B cell (primary cell): Measurements from ENCODE around the gene ZNF524. TPM values are rescaled to one million over a fixed set of nuclear protein-coding genes. Genes with fewer than 3 reads are reported as not detected.

Experiments used
- ATAC-seq: fragments of 200-7000 bp; cut with Tn5 transposase; one replicate; pipeline ENCODE4 v1.10.0; 2021; ENCODE audit warnings: low read depth, mild to moderate bottlenecking, moderate number of reproducible peaks, moderate library complexity
- CTCF ChIA-PET: fragments of 350-600 bp; sonication (Branson Sonifier 250); formaldehyde crosslinking; loops from one replicate; lab custom pipeline; 2021; ENCODE audit warnings: antibody characterized with exemption, inconsistent platforms; lab: Charles Lee
- POLR2A ChIA-PET: fragments of 350-600 bp; sonication (Branson Sonifier 250); formaldehyde crosslinking; loops from one replicate; lab custom pipeline; 2021; ENCODE audit warnings: antibody characterized with exemption; lab: Charles Lee
- DNase-seq: peaks from one replicate; pipeline ENCODE4 v3.0.0; 2013
- H2AFZ ChIP-seq: 2 replicates; pipeline ENCODE4 v1.6.1; 2012; ENCODE audit warnings: mild to moderate bottlenecking, low read depth, low read length; ENCODE audit not compliant: insufficient read depth, poor library complexity, severe bottlenecking
- H3K27ac ChIP-seq, 2 donors: 1 replicate in 1 of 2; 2 replicates in 1 of 2; pipeline ENCODE4 v1.5.1; 2012 to 2013; ENCODE audit warnings: low read length in 2 of 2, mild to moderate bottlenecking in 2 of 2, moderate library complexity in 1 of 2
- H3K27me3 ChIP-seq, 4 experiments: fragments of 200-600 bp in 1 of 4; sonication (generic) in 1 of 4; replicated peaks in 1 of 4; 1 replicate in 2 of 4; 2 replicates in 2 of 4; pipeline versions ENCODE4 v1.6.1 to v1.7.0; 2013 to 2016; ENCODE audit warnings: low read length in 3 of 4, mild to moderate bottlenecking in 2 of 4, mixed read lengths in 1 of 4, moderate library complexity in 1 of 4; ENCODE audit not compliant: insufficient read depth in 4 of 4, control insufficient read depth in 3 of 4; ENCODE audit errors: control extremely low read depth in 1 of 4
- H3K36me3 ChIP-seq, 2 experiments: replicated peaks in 1 of 2; 1 replicate in 1 of 2; 2 replicates in 1 of 2; pipeline versions ENCODE4 v1.6.1 to v1.7.1; 2013; ENCODE audit warnings: low read length in 1 of 2; ENCODE audit not compliant: insufficient read depth in 2 of 2, control insufficient read depth in 1 of 2; ENCODE audit errors: control extremely low read depth in 1 of 2, extremely low read depth in 1 of 2
- H3K4me1 ChIP-seq, 2 donors: fragments of 200-600 bp in 1 of 2; sonication (generic) in 1 of 2; 1 replicate in 1 of 2; 2 replicates in 1 of 2; pipeline versions ENCODE4 v1.5.1 to v1.6.1; 2013 to 2017; ENCODE audit warnings: low read length in 2 of 2; ENCODE audit not compliant: control insufficient read depth in 2 of 2, insufficient read depth in 2 of 2
- H3K4me2 ChIP-seq: replicated peaks from 2 replicates; pipeline ENCODE3; 2012; ENCODE audit warnings: mild to moderate bottlenecking, low read depth, low read length; ENCODE audit not compliant: poor library complexity, severe bottlenecking
- H3K4me3 ChIP-seq, 5 experiments: fragments of 200-600 bp in 1 of 5; sonication (generic) in 1 of 5; 1 replicate in 3 of 5; 2 replicates in 2 of 5; pipeline versions ENCODE4 v1.5.1 to v1.7.0; 2011 to 2016; ENCODE audit warnings: low read length in 4 of 5, mild to moderate bottlenecking in 4 of 5, low read depth in 2 of 5, control low read depth in 1 of 5, moderate library complexity in 1 of 5; ENCODE audit not compliant: insufficient read depth in 1 of 5; ENCODE audit errors: control extremely low read depth in 1 of 5, extremely low read depth in 1 of 5
- H3K79me2 ChIP-seq: fragments of 200-600 bp; sonication (generic); one replicate; pipeline ENCODE4 v1.6.0; 2016; ENCODE audit warnings: low read length; ENCODE audit not compliant: control insufficient read depth, insufficient read depth
- H3K9ac ChIP-seq: fragments of 200-600 bp; sonication (generic); 2 replicates; pipeline ENCODE4 v1.6.1; 2017; ENCODE audit warnings: mild to moderate bottlenecking, low read length, moderate library complexity
- H3K9me3 ChIP-seq, 3 donors: one replicate each; pipeline versions ENCODE4 v1.6.1 to v1.7.1; 2013; ENCODE audit warnings: low read length in 2 of 3; ENCODE audit not compliant: control insufficient read depth in 2 of 3, insufficient read depth in 1 of 3; ENCODE audit errors: control extremely low read depth in 1 of 3
- H4K20me1 ChIP-seq: 2 replicates; pipeline ENCODE4 v1.6.0; 2012; ENCODE audit warnings: mild to moderate bottlenecking, low read length; ENCODE audit not compliant: insufficient read depth, control insufficient read depth, poor library complexity, severe bottlenecking
- H3K27ac Mint-ChIP-seq: one replicate; pipeline ENCODE4 v1.8.0; 2021; ENCODE audit warnings: mixed read lengths
- H3K27me3 Mint-ChIP-seq: one replicate; pipeline ENCODE4 v1.8.0; 2021; ENCODE audit warnings: mixed read lengths
- H3K4me1 Mint-ChIP-seq: one replicate; pipeline ENCODE4 v1.8.0; 2021; ENCODE audit warnings: mixed read lengths
- H3K4me3 Mint-ChIP-seq: one replicate; pipeline ENCODE4 v1.8.0; 2021; ENCODE audit warnings: mixed read lengths
- H3K9me3 Mint-ChIP-seq: one replicate; pipeline ENCODE4 v1.8.0; 2022; ENCODE audit warnings: mixed read lengths; ENCODE audit not compliant: insufficient read depth
- CTCF ChIP-seq: fragments of 200-600 bp; IDR thresholded peaks from one replicate; pipeline ENCODE4 v1.8.0; 2022; ENCODE audit warnings: antibody characterized with exemption, mild to moderate bottlenecking
- EZH2 ChIP-seq: IDR thresholded peaks from 2 replicates; pipeline ENCODE4 v1.6.1; 2012; ENCODE audit warnings: borderline replicate concordance, low read depth, mild to moderate bottlenecking, moderate library complexity, low read length; ENCODE audit not compliant: insufficient read depth, poor library complexity, severe bottlenecking
- WGBS: methylation state at CpG from one replicate; pipeline ENCODE4 v1.1.5; 2013; ENCODE audit warnings: missing lambda C conversion rate; ENCODE audit not compliant: insufficient coverage; 5-methylcytosine and 5-hydroxymethylcytosine counted together
- intact Hi-C: fragments of 100-400 bp; cut with micrococcal nuclease; formaldehyde crosslinking; loops from one replicate; pipeline ENCODE4 v1.10.0; 2022
- polyA plus RNA-seq: library from polyadenylated mRNA; depleted of rRNA; stranded (reverse); fragments of >200 nt; gene quantifications from 2 replicates; pipeline ENCODE4 v1.2.3, GENCODE V29; 2012
- total RNA-seq, 2 donors: library from RNA; stranded (reverse); fragments of 120-200 nt in 1 of 2; gene quantifications; 1 replicate in 1 of 2; 2 replicates in 1 of 2; pipeline versions ENCODE4 v1.2.3 to v1.2.4, GENCODE V29; 2013 to 2022

The ZNF524 gene
- total and polyA plus RNA-seq, 2 donors (not counting 1 experiment from before 2014, with no cell fraction given), result 23.8 to 27.4 TPM

- Histone ChIP-seq H3K27ac (no peak overlapping the region), H3K4me2 (no peak overlapping the region), H3K4me1 (no peaks in the 10 kb centered on the region), H3K9me3 (no peaks in the 10 kb centered on the region), H3K27me3 (no peaks in the 10 kb centered on the region), H3K36me3 (no peaks in the 10 kb centered on the region), H3K79me2 (no peaks in the 10 kb centered on the region), H3K9ac (no peak overlapping the region), H3K4me3 (no peak overlapping the region), H4K20me1 (no peaks in the 10 kb centered on the region), H2AFZ (no peak overlapping the region)
- no peak for ATAC-seq
- intact Hi-C loops, result no loop called here
- ChIA-PET CTCF (interaction anchor here (0.6 kb wide), 1 partner anchor 624 kb away, joined by 3 read pairs; no protein-coding TSS in a partner anchor), POLR2A (no interaction called here)
- Mint-ChIP-seq H3K27me3 (peaks cover 24% of the 10 kb centered on the region), H3K9me3 (no peaks in the 10 kb centered on the region), H3K27ac (no peak overlapping the region), H3K4me1 (peaks cover 2% of the 10 kb centered on the region), H3K4me3 (no peak overlapping the region)
- DNase-seq, result no peak
- TF ChIP-seq EZH2, result no peak
- WGBS, result 87% methylated on average over 8 of the region's 8 CpGs
These were observed 45.3 kb upstream of the ZNF524 start for GRCh38 chr19:55554741-55555152.

GRCh38 chr19:55559684-55560083, 40.4 kb upstream of the ZNF524 start:
- Histone ChIP-seq H4K20me1 (no peaks in the 10 kb centered on the region), H3K9me3 (peaks cover 2 to 12% (median 4%) of the 10 kb centered on the region in 3 donors), H3K4me3 (no peak overlapping the region), H2AFZ (no peak overlapping the region), H3K27me3 (peaks cover 0 to 6% (median 3%) of the 10 kb centered on the region in 4 experiments), H3K36me3 (no peaks in the 10 kb centered on the region), H3K79me2 (no peaks in the 10 kb centered on the region), H3K4me1 (no peaks in the 10 kb centered on the region), H3K9ac (no peak overlapping the region), H3K4me2 (no peak overlapping the region), H3K27ac (no peak overlapping the region)
- ATAC-seq, result no peak
- peaks cover 5% of the 10 kb centered on the region for H3K27me3 Mint-ChIP-seq
- no peak for TF ChIP-seq CTCF
- TF ChIP-seq EZH2, result no peak
- H3K4me1 Mint-ChIP-seq, result no peaks in the 10 kb centered on the region
- no peak overlapping the region for H3K4me3 Mint-ChIP-seq
- WGBS, result 95% methylated on average over 7 of the region's 9 CpGs
- H3K9me3 Mint-ChIP-seq, result no peaks in the 10 kb centered on the region
- POLR2A ChIA-PET, result interaction anchor here (0.6 kb wide), 1 partner anchor 12 kb away, joined by 3 read pairs; no protein-coding TSS in a partner anchor
- H3K27ac Mint-ChIP-seq, result no peak overlapping the region
- intact Hi-C loops, result no loop called here
- no peak for DNase-seq
- CTCF ChIA-PET, result no interaction called here
